ENCODE results near the gene PCDHA3.
"Not testable (repeated sequence)": the region's sequence is repeated elsewhere in the genome, so short reads cannot be mapped to it uniquely, and the experiment has no call there.

Gene PCDHA3

DNA sequence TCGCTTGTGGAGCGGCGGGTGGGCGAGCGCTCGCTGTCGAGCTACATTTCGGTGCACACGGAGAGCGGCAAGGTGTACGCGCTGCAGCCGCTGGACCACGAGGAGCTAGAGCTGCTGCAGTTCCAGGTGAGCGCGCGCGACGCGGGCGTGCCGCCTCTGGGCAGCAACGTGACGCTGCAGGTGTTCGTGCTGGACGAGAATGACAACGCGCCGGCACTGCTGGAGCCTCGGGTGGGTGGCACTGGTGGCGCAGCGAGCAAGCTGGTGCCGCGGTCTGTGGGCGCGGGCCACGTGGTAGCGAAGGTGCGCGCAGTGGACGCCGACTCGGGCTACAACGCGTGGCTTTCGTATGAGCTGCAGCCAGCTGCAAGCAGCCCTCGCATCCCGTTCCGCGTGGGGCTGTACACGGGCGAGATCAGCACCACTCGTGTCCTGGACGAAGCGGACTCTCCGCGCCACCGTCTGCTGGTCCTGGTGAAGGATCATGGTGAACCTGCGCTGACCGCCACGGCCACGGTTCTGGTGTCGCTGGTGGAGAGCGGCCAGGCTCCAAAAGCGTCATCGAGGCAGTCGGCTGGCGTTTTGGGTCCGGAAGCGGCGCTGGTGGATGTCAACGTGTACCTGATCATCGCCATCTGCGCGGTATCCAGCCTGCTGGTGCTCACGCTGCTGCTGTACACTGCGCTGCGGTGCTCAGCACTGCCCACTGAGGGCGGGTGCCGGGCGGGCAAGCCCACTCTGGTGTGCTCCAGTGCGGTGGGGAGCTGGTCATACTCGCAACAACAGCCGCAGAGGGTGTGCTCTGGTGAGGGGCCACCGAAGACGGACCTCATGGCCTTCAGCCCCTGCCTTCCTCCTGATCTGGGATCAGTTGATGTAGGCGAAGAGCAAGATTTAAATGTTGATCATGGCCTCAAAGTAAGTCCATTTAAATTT, 42.2 kb downstream of the PCDHA3 start:
- no peak for TF ChIP-seq CTCF (IDR thresholded peaks at IDR 0.05; ENCODE audit: borderline replicate concordance, insufficient read depth, low read depth, low read length)

DNA sequence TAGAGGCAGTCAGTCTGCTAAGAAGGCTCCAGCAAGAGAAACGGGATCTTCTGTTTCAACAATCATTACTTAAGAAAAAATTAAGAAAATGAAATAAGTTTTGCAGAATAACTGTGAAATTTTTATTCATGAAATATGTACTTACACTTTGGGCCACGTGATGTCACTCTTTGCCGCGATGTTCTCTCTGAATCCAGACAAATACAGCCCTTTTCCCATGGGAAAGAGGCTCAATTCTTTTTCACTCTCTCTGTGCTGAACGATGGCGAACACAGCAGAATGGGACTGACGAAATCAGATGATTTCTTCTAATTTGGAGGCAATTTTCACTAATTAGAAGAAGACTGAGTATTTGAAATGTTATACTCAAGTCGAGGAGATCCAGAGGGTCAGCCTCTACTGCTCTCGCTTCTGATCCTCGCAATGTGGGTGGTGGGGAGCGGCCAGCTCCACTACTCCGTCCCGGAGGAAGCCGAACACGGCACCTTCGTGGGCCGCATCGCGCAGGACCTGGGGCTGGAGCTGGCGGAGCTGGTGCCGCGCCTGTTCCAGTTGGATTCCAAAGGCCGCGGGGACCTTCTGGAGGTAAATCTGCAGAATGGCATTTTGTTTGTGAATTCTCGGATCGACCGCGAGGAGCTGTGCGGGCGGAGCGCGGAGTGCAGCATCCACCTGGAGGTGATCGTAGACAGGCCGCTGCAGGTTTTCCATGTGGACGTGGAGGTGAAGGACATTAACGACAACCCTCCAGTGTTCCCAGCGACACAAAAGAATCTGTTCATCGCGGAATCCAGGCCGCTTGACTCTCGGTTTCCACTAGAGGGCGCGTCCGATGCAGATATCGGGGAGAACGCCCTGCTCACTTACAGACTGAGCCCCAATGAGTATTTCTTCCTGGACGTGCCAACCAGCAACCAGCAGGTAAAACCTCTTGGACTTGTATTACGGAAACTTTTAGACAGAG, 47.6 kb downstream of the PCDHA3 start, which contains the start of gene PCDHA9:
Gene PCDHA9, plus strand, starts transcription at position 244 of the 964 bp plus-strand sequence. Its CDS starts 114 bp downstream, at position 358.
- H3K4me3 ChIP-seq (ENCODE audit: low read depth, low read length) = not testable (repeated sequence)

More for the DNA sequence above, 42.2 kb downstream of the PCDHA3 start:
- no peak overlapping the region for H3K4me3 ChIP-seq (ENCODE audit: low read depth, low read length)

DNA sequence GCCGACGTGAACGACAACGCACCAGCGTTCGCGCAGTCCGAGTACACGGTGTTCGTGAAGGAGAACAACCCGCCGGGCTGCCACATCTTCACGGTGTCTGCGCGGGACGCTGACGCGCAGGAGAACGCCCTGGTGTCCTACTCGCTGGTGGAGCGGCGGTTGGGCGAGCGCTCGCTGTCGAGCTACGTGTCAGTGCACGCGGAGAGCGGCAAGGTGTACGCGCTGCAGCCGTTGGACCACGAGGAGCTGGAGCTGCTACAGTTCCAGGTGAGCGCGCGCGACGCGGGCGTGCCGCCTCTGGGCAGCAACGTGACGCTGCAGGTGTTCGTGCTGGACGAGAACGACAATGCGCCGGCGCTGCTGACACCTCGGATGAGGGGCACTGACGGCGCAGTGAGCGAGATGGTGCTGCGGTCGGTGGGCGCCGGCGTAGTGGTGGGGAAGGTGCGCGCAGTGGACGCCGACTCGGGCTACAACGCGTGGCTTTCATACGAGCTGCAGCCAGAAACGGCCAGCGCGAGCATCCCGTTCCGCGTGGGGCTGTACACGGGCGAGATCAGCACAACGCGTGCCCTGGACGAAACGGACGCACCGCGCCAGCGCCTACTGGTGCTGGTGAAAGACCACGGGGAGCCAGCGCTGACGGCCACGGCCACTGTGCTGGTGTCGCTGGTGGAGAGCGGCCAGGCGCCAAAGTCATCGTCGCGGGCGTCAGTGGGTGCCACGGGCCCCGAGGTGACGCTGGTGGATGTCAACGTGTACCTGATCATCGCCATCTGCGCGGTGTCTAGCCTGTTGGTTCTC, 49.2 kb downstream of the PCDHA3 start:
- not testable (repeated sequence) for H3K4me3 ChIP-seq (ENCODE audit: low read depth, low read length)

Data from GM12875 (cell line).